GM23338 (cell line): ENCODE measurements around the gene DLG5.

Experiments
- JUNB ChIP-seq: IDR thresholded peaks from one replicate; pipeline ENCODE4 v1.6.1; 2016; ENCODE audit warnings: antibody characterized with exemption; ENCODE audit not compliant: unreplicated experiment
- POLR2AphosphoS5 ChIP-seq: IDR thresholded peaks from 2 replicates; pipeline ENCODE4 v1.6.1; 2016; ENCODE audit warnings: antibody characterized with exemption, low read depth
- TF ChIP-seq, protein P1 (sequence below): IDR thresholded peaks from one replicate; pipeline ENCODE4 v1.6.1; 2018; ENCODE audit warnings: antibody characterized with exemption; ENCODE audit not compliant: unreplicated experiment
- TF ChIP-seq, protein P2 (sequence below), 2 experiments: fragments of 200-600 bp in 1 of 2; sonication (generic) in 1 of 2; conservative IDR thresholded peaks; 2 replicates each; pipeline versions ENCODE4 v1.5.1 to v1.6.1; 2016 to 2017; ENCODE audit warnings: antibody characterized with exemption in 2 of 2, low read depth in 2 of 2, mild to moderate bottlenecking in 2 of 2, moderate library complexity in 1 of 2

GRCh38 chr10:77955136-77955535, 28.6 kb upstream of the DLG5 start:
- TF ChIP-seq, protein P1, sequence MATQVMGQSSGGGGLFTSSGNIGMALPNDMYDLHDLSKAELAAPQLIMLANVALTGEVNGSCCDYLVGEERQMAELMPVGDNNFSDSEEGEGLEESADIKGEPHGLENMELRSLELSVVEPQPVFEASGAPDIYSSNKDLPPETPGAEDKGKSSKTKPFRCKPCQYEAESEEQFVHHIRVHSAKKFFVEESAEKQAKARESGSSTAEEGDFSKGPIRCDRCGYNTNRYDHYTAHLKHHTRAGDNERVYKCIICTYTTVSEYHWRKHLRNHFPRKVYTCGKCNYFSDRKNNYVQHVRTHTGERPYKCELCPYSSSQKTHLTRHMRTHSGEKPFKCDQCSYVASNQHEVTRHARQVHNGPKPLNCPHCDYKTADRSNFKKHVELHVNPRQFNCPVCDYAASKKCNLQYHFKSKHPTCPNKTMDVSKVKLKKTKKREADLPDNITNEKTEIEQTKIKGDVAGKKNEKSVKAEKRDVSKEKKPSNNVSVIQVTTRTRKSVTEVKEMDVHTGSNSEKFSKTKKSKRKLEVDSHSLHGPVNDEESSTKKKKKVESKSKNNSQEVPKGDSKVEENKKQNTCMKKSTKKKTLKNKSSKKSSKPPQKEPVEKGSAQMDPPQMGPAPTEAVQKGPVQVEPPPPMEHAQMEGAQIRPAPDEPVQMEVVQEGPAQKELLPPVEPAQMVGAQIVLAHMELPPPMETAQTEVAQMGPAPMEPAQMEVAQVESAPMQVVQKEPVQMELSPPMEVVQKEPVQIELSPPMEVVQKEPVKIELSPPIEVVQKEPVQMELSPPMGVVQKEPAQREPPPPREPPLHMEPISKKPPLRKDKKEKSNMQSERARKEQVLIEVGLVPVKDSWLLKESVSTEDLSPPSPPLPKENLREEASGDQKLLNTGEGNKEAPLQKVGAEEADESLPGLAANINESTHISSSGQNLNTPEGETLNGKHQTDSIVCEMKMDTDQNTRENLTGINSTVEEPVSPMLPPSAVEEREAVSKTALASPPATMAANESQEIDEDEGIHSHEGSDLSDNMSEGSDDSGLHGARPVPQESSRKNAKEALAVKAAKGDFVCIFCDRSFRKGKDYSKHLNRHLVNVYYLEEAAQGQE: no peak
- TF ChIP-seq, protein P2, sequence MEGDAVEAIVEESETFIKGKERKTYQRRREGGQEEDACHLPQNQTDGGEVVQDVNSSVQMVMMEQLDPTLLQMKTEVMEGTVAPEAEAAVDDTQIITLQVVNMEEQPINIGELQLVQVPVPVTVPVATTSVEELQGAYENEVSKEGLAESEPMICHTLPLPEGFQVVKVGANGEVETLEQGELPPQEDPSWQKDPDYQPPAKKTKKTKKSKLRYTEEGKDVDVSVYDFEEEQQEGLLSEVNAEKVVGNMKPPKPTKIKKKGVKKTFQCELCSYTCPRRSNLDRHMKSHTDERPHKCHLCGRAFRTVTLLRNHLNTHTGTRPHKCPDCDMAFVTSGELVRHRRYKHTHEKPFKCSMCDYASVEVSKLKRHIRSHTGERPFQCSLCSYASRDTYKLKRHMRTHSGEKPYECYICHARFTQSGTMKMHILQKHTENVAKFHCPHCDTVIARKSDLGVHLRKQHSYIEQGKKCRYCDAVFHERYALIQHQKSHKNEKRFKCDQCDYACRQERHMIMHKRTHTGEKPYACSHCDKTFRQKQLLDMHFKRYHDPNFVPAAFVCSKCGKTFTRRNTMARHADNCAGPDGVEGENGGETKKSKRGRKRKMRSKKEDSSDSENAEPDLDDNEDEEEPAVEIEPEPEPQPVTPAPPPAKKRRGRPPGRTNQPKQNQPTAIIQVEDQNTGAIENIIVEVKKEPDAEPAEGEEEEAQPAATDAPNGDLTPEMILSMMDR (conservative IDR thresholded peaks at IDR 0.05; ENCODE audit: low read depth in 2 of 2): no peak
- TF ChIP-seq POLR2AphosphoS5 (no peak), JUNB (no peak)
